OCI-LY1 (cell line): ENCODE measurements around the gene GLRX5.

Experiments
- CTCF ChIP-seq: fragments of 200-600 bp; sonication (generic), shearing (Covaris generic); IDR thresholded peaks from 2 replicates; pipeline ENCODE4 v1.5.1; 2017; ENCODE audit warnings: mild to moderate bottlenecking, antibody characterized with exemption, low read length, moderate library complexity, mixed read lengths
- EZH2 ChIP-seq: fragments of 200-600 bp; sonication (generic), shearing (Covaris generic); IDR thresholded peaks from 2 replicates; pipeline ENCODE4 v1.8.0; 2017; ENCODE audit warnings: borderline replicate concordance, mixed run types, mild to moderate bottlenecking, antibody characterized with exemption, low read length, moderate library complexity, mixed read lengths

GRCh38 chr14:95538801-95539509 is 4.1 kb downstream of the GLRX5 start:
- no peak for TF ChIP-seq CTCF
- TF ChIP-seq EZH2, result no peak
